G401.6 (cell line): ENCODE measurements around the gene CYB561.

ENCODE experiments used
- FAIRE-seq: peaks from 2 replicates; lab custom pipeline; 2012; peaks lifted over from hg19 to GRCh38; lab: Jason Lieb, UNC

Gene CYB561

GRCh38 chr17:63433746-63434591, 12.1 kb downstream of the CYB561 start:
- FAIRE-seq = no peak

- no peak for FAIRE-seq
These were observed 13.9 kb downstream of the CYB561 start for GRCh38 chr17:63431939-63432804.

DNA sequence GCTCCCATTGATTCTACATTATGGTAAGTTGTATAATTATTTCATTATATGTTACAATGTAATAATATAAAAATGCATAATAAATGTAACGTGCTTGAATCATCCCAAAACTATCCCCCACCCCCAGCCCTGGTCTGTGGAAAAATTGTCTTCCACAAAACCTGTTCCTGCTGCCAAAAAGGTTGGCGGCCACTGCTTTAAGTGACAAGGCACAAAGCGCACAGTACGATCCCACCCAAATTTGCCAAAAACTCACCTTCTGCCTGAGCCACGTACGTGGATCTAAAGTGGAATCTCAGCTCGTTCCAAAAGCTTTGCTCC, 14.5 kb downstream of the CYB561 start:
- no peak for FAIRE-seq

DNA sequence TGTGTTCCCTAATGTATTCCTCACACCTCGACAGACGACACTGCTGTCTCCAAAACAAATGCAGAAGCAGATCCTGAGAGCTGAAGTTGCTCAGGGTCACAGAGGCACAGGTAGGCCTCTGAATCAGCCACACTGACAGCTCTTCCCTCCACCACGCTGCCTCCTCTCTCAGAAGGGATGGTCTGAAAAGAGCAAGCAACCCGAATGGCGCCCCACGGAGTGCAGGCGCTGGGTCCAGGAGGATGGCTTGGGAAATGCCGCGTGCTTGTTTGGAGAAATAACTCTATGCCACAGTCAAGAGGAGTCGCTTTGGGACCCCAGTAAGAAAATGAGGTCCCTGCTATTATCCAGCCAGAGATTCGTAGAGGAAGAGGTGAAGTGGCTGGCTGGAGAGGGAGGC, 15.9 kb downstream of the CYB561 start:
- FAIRE-seq = no peak

DNA sequence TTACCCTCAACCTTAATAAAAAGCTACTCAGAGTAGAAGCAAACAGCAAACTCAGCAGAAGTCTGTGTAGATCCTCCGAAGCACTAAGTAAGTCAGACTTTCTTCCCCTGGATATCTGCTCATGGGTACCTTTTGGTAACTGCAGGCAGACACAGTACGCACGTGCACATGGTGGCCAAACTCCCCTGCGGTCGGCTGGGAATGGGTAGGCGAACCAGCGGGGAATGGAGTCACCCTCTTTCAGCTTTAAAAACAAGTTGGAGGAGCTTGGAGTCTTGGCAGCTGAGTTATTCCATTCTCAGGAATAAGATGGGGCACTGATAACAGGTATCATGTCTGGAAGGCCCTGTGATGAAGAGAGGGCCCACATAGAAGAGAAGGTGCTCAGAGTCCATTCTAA, 16.3 kb downstream of the CYB561 start:
- FAIRE-seq = no peak

GRCh38 chr17:63426917-63427308, 19.2 kb downstream of the CYB561 start:
- no peak for FAIRE-seq

DNA sequence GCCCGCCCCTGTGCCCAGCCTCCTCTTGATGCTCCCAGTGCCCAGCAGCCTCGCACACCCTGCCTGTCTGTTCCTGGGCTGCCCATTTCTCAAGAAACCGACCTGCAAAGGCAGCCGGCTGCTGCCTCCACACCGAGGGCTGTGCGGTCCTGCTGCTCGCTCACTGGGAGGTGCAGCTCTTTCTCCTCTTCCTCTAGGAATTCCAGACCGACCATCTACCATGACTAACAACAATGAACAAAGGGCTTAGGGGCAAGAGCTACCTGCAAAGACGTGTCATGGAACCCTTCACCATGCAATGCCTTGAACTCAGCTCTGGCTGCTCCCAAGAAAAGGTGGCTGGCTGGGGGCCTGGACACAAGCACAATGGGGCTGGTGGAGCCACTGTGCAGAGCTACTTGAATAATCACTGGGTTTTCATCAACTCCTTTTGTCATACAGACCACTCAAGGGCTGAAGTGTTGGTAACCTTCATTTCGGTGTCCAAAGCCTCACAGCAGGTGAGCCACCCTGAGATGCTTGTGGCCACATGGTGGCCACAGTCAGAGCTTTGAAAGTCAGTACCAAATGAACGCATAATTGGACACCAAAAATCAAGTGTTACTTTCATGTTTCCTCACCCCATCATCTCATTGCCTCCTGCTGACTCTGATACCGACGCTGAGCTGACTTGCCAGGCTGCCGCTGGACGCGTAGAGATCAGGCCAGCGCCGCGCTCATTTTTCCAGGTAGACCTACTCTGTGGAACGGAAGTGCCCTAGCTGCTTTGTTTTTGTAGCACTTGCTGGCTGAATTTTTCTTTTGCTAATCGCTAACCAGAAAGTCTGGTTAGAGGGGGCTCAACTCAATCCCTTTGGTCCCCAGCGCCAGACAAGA, 19.8 kb downstream of the CYB561 start:
- no peak for FAIRE-seq

DNA sequence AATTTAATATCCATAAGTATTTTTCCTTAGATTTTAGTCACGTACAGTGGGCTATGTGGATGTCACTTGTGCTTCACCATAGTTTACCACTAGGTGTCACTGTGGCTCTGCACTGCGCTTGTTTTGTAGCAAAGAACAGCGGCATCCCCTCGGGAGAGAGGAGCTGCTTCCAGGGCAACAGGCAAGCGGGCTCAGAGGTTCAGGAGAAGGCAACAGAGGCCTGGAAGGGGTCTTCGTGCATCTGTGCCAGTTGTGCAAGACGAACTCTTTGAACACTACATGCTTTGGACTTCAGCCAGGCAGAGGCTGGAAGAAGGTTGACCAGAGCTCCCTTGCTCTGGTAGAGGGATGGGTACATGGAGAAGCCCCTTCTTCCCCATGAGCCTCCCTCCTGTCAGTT, 20.6 kb downstream of the CYB561 start:
- FAIRE-seq = peak; percentile 89

DNA sequence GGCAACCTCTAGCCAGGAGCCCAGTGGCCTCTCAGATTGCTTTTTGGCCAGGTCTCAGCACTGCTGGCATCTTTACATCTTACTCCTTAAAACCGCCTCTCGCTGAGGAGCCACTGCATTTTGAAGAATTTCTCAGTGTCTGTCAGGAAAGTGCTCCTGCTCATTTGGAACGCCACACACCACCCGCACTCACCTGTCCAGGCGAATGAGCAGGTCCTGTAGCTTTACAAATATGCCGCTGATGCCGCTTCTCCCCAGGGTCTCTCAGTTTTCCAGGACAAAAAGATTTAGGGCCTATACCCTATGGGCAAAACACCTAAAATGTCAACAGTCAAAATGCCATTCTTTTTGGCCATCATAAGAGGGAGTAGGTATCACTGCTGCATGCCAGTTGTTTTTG, 22.1 kb downstream of the CYB561 start:
- no peak for FAIRE-seq

- FAIRE-seq = no peak
These were observed 22.7 kb downstream of the CYB561 start for GRCh38 chr17:63423251-63423950.

DNA sequence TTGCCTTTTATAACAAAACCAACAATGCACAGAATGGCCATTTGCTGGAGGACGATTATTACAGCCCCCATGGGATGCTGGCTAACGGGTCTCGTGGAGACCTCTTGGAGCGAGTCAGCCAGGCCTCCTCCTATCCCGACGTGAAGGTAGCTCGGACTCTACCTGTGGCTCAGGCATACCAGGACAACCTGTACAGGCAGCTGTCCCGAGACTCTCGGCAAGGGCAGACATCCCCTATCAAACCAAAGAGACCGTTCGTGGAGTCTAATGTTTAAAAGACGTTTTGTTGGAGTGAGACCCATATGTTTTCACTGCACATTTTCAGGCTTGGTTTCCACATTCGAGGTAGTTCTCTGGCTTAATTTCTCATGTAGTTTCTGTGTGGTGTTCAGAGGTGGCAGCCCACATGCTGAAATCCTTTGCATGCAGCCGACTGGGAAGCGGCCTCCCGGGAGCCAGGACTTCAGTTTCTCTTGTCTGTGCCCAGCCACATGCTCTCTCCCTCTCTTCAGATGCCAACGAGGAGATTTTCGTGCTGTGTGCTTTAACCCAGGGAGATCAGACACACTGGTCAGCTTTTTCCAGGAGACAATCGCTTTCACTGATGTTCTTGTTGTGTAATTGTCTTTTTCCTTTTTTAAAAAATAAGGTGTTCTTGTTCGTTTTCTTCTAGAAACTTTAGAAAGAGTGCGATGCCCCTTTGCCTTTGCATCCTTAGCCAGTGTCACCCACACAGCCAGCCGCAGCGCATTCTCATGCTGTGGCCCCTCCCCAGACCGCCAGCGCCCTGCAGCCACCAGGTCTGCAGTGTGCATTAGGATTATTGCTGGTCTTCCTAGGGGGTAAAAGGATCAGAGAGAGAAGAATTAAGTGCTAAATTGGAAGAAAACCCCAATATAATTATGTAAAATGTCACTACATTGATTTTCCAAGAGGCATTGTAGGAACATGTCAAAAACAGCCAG, 24.1 kb downstream of the CYB561 start:
- FAIRE-seq = no peak

GRCh38 chr17:63420868-63421680, 25.0 kb downstream of the CYB561 start:
- no peak for FAIRE-seq

DNA sequence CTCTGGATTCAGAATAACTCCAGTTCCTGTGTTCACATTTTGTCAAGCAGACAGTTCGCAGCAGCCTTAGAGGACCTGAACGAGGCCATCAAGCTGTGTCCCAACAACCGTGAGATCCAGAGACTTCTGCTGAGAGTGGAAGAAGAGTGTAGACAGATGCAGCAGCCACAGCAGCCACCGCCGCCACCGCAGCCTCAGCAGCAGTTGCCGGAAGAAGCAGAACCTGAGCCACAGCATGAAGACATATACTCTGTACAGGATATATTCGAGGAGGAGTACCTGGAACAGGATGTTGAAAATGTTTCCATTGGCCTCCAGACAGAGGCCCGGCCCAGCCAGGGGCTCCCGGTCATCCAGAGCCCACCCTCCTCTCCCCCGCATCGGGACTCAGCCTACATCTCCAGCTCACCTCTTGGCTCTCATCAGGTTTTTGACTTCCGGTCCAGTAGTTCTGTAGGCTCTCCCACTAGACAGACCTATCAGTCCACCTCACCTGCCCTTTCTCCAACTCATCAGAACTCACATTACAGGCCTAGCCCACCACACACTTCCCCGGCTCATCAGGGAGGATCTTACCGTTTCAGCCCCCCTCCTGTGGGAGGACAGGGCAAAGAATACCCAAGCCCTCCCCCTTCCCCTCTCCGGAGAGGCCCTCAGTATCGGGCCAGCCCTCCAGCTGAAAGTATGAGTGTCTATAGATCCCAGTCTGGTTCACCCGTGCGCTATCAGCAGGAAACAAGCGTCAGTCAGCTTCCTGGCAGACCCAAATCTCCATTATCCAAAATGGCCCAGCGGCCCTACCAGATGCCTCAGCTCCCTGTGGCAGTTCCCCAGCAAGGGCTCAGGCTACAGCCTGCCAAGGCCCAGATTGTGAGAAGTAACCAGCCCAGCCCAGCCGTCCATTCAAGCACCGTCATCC, 25.9 kb downstream of the CYB561 start:
- FAIRE-seq = no peak

GRCh38 chr17:63419398-63419797, 26.7 kb downstream of the CYB561 start:
- no peak for FAIRE-seq

DNA sequence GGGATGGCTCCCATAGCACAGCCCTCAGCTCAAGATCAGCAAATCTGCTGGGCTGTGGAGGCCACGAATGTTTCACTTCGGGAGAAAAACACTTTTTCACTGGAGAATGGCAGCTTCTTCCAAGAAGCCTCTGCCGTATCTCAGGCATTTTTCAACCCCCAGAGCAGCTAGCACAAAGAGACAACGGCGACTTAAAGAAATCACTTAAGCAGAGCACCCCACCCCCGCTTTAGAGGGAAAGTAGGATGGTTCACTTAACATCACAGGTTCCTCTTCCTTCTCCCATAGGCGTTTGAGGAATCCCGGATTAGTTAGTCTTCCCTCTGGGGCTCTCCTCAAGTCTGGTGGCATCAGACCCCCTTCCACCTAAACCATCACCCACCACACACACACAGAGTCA, 27.6 kb downstream of the CYB561 start:
- no peak for FAIRE-seq

GRCh38 chr17:63414222-63414621, 31.9 kb downstream of the CYB561 start:
- FAIRE-seq = no peak

DNA sequence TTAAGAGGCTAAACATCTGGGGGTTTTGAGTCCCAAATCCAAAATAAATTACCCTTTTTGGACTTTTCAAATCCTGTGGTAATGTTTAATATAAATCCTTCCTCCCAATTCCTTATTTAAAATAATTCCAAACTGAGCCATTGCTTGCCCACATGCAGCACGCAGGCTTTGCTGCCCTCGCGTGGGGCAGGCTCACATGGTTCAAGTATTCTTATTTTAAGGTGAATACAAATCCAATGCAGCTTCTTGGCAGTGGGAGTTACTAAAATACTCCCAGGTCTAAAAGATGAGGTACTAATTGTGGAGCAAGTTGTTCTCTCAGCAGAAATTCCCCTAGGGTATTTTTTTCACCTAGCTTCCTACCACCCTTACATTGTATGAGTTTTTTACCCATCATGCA, 33.0 kb downstream of the CYB561 start:
- FAIRE-seq = no peak

DNA sequence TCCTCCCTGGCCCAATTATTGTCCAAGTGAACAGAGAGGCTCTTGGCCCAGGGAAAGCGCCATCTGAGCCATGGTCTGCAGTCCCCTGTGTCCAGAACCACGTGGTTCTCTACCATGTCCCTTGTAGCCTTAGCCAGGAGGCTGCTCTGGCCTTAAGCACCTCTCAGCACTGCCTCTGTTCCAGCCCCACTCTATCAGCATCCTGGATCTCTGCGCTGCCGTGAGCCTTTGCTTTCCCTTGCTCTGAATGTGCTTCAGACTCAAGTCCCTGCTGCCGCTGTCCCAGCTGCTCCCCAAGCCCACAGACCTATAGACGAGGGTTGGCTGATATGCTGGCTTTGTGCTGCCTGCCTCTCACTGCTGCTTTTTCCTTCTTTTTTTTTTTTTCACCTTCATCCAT, 33.9 kb downstream of the CYB561 start:
- FAIRE-seq = no peak
